Psoas muscle (tissue), 8 donors: Measurements from ENCODE around the gene DRC1. TPM values are rescaled to one million over a fixed set of nuclear protein-coding genes. Genes with fewer than 3 reads are reported as not detected.

Experiments used
- ATAC-seq, 4 donors: fragments of 200-7000 bp; cut with Tn5 transposase; one replicate each; pipeline ENCODE4 v1.9.1; 2020; ENCODE audit warnings: moderate library complexity in 3 of 4, mild to moderate bottlenecking in 2 of 4
- DNase-seq, 2 donors: peaks; one replicate each; pipeline ENCODE4 v3.0.0-alpha.2; 2020
- H3K27ac ChIP-seq: fragments of 200-600 bp; one replicate; pipeline ENCODE4 v1.8.0; 2022
- H3K27me3 ChIP-seq, 3 donors: fragments of 200-600 bp in 1 of 3; one replicate each; pipeline versions ENCODE4 v1.6.1 to v1.8.0; 2013 to 2022; ENCODE audit warnings: low read length in 2 of 3, mild to moderate bottlenecking in 2 of 3, moderate library complexity in 1 of 3; ENCODE audit not compliant: insufficient read depth in 3 of 3
- H3K36me3 ChIP-seq, 2 donors: fragments of 200-600 bp in 1 of 2; one replicate each; pipeline versions ENCODE4 v1.6.1 to v1.8.0; 2013 to 2022; ENCODE audit warnings: low read depth in 1 of 2, mild to moderate bottlenecking in 1 of 2, moderate library complexity in 1 of 2; ENCODE audit not compliant: insufficient read depth in 1 of 2
- H3K4me1 ChIP-seq: fragments of 200-600 bp; one replicate; pipeline ENCODE4 v1.8.0; 2022
- H3K4me3 ChIP-seq: fragments of 200-600 bp; one replicate; pipeline ENCODE4 v1.8.0; 2022; ENCODE audit warnings: mild to moderate bottlenecking
- H3K9me3 ChIP-seq: fragments of 200-600 bp; one replicate; pipeline ENCODE4 v1.8.0; 2022
- WGBS, 3 donors: extraction: QIAGEN DNeasy Blood & Tissue Kit; methylation state at CpG; one replicate each; pipeline versions ENCODE4 v1.1.6 to v1.1.7; 2013; 5-methylcytosine and 5-hydroxymethylcytosine counted together
- intact Hi-C, 2 donors: fragments of 100-400 bp; cut with DNase I; formaldehyde crosslinking; loops; one replicate each; pipeline versions ENCODE4 v1.11.0 to v1.14.2; 2022
- polyA plus RNA-seq, 3 donors: library from polyadenylated mRNA; stranded (reverse); fragments of 200-250 nt; gene quantifications; one replicate each; pipeline ENCODE4 v1.2.3, GENCODE V29; 2013
- total RNA-seq, 4 donors: library from RNA; stranded (reverse); fragmentation: NEBNext Ultra II Directional in 2 of 4; extraction: Animal tissue kit (Norgen Biotek cat#: 25700) in 2 of 4; gene quantifications; one replicate each; pipeline versions ENCODE4 v1.2.1 to v1.2.4, GENCODE V29; 2021 to 2023
- TF ChIP-seq, protein P1 (sequence below): fragments of 200-600 bp; IDR thresholded peaks from one replicate; pipeline ENCODE4 v1.8.0; 2022; ENCODE audit warnings: antibody characterized with exemption
- donor health status: healthy with polysubstance abuse.
- donor health status: DM: no; HTN: no; CAD: no; lungs with moderate emphysema.
- donor health status: Bipolar disorder and iron deficiency.
- donor health status: healthy.
- donor health status: DM: yes; HTN: yes; CAD: no.
- donor health status: DM: no; HTN: no; CAD: no.
- donor health status: DM: no; HTN: no; CAD: no.
- donor health status: DM: yes; HTN: yes; CAD: no.

Gene DRC1
- total and polyA plus RNA-seq, 7 donors = 0.04 to 0.15 (median 0.08) TPM; not detected in 3

DNA sequence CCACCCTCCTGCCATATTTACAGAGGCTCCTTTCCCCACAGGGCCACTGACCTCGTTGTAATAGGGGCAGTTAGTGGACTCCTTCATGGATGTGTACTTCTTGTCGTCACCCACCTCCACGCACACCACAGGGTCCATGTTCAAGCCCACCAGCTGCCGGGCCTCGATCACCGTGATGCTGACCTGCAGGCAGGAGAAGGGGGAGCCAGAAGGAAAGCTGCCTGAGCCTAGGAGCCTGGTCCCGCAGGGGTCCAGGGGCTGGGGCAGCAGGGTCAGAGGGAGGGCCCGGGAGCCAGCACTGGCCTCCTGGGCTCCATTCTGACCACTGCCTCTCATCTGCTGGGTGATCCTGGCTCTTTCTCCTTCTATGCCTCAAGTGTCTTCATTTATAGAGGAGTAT is 93.2 kb downstream of the DRC1 start:
- WGBS, 3 donors = 94 to 96% (median 94%) methylated on average over 8 of the region's 8 CpGs
- no peak overlapping the region for H3K27ac ChIP-seq

DNA sequence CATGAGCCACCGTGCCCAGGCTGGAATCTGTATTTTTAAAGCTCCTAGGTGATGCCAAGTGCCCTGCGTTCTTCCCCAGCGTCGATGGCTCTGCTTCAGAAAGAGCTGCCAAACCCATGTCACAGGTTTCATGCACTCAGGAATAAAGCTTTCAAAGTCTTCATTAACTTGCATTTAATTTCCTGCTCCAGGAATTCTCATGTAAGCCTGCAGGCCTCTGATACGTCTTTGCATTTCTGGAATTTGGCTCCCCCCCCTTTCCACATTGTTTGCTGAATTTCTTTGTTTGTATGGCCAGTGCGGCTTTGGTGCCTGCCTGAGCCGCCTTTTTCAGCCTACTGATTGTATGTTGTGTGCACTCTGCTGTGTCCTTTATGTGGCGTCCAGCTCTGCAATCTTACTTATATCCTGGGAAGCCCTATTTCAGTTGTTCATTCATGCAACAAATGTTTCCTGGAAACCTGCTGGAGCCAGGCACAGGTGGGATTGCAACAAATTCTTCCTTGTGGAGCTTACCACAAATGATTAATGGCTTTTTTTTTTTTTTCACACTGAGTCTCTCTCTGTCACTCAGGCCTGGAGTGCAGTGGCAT is 94.1 kb downstream of the DRC1 start:
- Histone ChIP-seq H3K36me3 (no peaks in the 10 kb centered on the region), H3K4me1 (peaks cover 4% of the 10 kb centered on the region), H3K9me3 (no peaks in the 10 kb centered on the region), H3K4me3 (no peak overlapping the region), H3K27ac (no peak overlapping the region), H3K27me3 (no peaks in the 10 kb centered on the region)
- TF ChIP-seq, protein P1, sequence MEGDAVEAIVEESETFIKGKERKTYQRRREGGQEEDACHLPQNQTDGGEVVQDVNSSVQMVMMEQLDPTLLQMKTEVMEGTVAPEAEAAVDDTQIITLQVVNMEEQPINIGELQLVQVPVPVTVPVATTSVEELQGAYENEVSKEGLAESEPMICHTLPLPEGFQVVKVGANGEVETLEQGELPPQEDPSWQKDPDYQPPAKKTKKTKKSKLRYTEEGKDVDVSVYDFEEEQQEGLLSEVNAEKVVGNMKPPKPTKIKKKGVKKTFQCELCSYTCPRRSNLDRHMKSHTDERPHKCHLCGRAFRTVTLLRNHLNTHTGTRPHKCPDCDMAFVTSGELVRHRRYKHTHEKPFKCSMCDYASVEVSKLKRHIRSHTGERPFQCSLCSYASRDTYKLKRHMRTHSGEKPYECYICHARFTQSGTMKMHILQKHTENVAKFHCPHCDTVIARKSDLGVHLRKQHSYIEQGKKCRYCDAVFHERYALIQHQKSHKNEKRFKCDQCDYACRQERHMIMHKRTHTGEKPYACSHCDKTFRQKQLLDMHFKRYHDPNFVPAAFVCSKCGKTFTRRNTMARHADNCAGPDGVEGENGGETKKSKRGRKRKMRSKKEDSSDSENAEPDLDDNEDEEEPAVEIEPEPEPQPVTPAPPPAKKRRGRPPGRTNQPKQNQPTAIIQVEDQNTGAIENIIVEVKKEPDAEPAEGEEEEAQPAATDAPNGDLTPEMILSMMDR = no peak
- intact Hi-C loops = no loop called here
- 32 to 37% (median 34%) methylated on average over 8 of the region's 8 CpGs for WGBS, 3 donors
- no peak for DNase-seq
- peak; percentile 30 to 69 (median 54) for ATAC-seq

More for the DNA sequence above, 93.2 kb downstream of the DRC1 start:
- Histone ChIP-seq H3K36me3 (no peaks in the 10 kb centered on the region), H3K4me3 (no peak overlapping the region), H3K9me3 (no peaks in the 10 kb centered on the region), H3K27me3 (no peaks in the 10 kb centered on the region), H3K4me1 (peaks cover 4% of the 10 kb centered on the region)
- peak in 2 of 4 donors; percentile 5 to 11 for ATAC-seq
- intact Hi-C loops = no loop called here
- DNase-seq = no peak
- TF ChIP-seq, protein P1 = no peak

DNA sequence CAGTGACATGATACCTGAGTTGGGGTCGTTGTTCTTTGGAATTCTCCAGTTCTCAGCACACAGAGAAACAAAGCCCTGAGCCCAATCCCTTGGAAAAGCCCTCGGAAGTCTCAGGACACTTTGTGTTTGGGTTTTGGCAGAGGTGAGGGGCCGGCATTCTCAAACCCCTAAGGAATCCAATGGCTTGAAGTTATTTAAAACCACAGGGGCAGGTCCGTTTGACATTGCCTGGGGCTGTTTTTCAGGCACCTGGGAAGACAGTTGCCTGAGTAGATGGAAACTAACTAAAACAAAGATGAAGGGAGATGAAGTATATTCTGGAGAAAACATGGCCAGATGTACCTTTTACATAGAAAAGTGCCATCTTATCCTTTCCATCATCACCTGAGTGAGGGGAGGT is 98.7 kb downstream of the DRC1 start:
- intact Hi-C loops = loop anchor here in 1 of 2 donors (5.0 kb wide), 2 partner anchors 103 to 153 kb away; partner anchors contain the start of genes ADGRF3 and SELENOI
- WGBS, 3 donors = 59 to 75% (median 69%) methylated on average over 4 of the region's 4 CpGs
- Histone ChIP-seq H3K27me3 (peaks cover 0 to 6% (median 0%) of the 10 kb centered on the region in 3 donors), H3K27ac (no peak overlapping the region), H3K4me1 (peaks cover 2% of the 10 kb centered on the region), H3K36me3 (no peaks in the 10 kb centered on the region), H3K4me3 (no peak overlapping the region), H3K9me3 (no peaks in the 10 kb centered on the region)
- no peak for DNase-seq
- ATAC-seq = no peak
- TF ChIP-seq, protein P1 = no peak

DNA sequence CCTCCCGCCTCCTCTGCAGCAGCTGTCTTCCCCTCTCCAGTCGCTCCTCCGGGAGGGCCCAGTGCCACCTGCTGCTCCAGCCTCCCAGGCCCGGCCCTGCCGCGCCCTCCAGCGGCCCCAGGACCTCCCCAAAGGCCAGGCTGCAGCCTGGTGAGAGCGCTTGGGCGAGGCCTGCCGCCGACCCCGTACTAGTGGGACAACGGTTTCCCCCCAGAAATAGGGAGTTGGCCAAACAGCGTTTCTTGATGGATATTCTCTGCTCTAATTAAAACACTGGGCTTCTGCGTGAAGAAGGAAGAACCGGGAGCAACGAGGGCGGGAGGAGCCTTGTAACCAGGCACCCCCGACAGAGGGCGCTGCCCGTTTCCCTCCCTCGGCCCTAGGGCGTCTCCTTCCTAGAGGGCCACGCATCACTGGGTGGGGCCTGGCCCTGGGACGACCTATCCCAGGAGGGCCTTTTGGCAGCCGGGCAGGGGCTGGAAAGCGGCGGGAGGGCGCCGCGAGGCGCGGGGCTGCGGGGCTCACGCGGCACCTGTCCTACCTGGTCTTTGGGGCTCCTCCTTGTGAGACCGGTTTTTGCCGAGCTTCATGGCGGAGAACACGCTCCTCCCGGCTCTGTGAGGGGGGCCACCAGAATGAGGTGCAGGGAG is 101.6 kb downstream of the DRC1 start:
- intact Hi-C loops = loop anchor here in 1 of 2 donors (5.0 kb wide), 2 partner anchors 106 to 156 kb away; partner anchors contain the start of genes ADGRF3 and SELENOI
- Histone ChIP-seq H3K4me3 (peak overlapping the region; percentile 46), H3K36me3 (no peaks in the 10 kb centered on the region), H3K9me3 (no peaks in the 10 kb centered on the region), H3K27ac (no peak overlapping the region), H3K27me3 (peaks cover 0 to 6% (median 0%) of the 10 kb centered on the region in 3 donors), H3K4me1 (no peaks in the 10 kb centered on the region)
- peak; percentile 71 to 87 for DNase-seq
- TF ChIP-seq, protein P1 = peak; percentile 72
- 1 to 3% (median 2%) methylated on average over 35 to 41 of the region's 41 CpGs for WGBS, 3 donors
- ATAC-seq = peak; percentile 96 to 99 (median 98)
